K562 (cell line): Measurements from ENCODE around the gene CUEDC2. TPM values are rescaled to one million over a fixed set of nuclear protein-coding genes. Genes with fewer than 3 reads are reported as not detected.

Experiments
- FOSL1 ChIP-seq: fragments of 200-800 bp; sonication (Bioruptor generic); conservative IDR thresholded peaks from 2 replicates; pipeline ENCODE4 v1.6.1; 2016; ENCODE audit warnings: missing genetic modification characterization, missing compliant biosample characterization
- KLF1 ChIP-seq: fragments of 450-650 bp; IDR thresholded peaks from 2 replicates; pipeline ENCODE4 v1.6.1; 2016; ENCODE audit warnings: missing genetic modification characterization, missing compliant biosample characterization
- MCM3 ChIP-seq: fragments of 450-650 bp; IDR thresholded peaks from 2 replicates; pipeline ENCODE4 v1.6.1; 2016
- MYC ChIP-seq, 2 experiments: fragments of 250-450 bp in 1 of 2; sonication (Bioruptor Pico) in 1 of 2; IDR thresholded peaks; 2 replicates each; pipeline versions ENCODE4 v1.5.1 to v1.6.1; 2012 to 2021; ENCODE audit warnings: low read depth in 2 of 2, borderline replicate concordance in 1 of 2, improper control_type of control experiment in 1 of 2, low read length in 1 of 2, mild to moderate bottlenecking in 1 of 2, moderate library complexity in 1 of 2
- ZC3H4 ChIP-seq: sonication (generic); formaldehyde crosslinking; IDR thresholded peaks from 2 replicates; pipeline ENCODE4 v1.9.0; 2021; ENCODE audit warnings: missing genetic modification reagents, borderline replicate concordance
- ZEB2 ChIP-seq: fragments of 450-650 bp; IDR thresholded peaks from 2 replicates; pipeline ENCODE4 v1.6.1; 2016
- ZFX ChIP-seq: sonication (generic); formaldehyde crosslinking; IDR thresholded peaks from 2 replicates; pipeline ENCODE4 v1.8.0; 2022; ENCODE audit warnings: mild to moderate bottlenecking, missing genetic modification reagents, moderate library complexity
- ZNF133 ChIP-seq: fragments of 250-450 bp; sonication (Bioruptor Pico); IDR thresholded peaks from 2 replicates; pipeline ENCODE4 v1.4.0; 2020; ENCODE audit warnings: mild to moderate bottlenecking
- ZNF134 ChIP-seq: fragments of 250-450 bp; sonication (Bioruptor Pico); conservative IDR thresholded peaks from 2 replicates; pipeline ENCODE4 v1.4.0; 2020
- ZNF316 ChIP-seq: fragments of 450-650 bp; IDR thresholded peaks from 2 replicates; pipeline ENCODE4 v1.6.1; 2016
- ZNF76 ChIP-seq: fragments of 250-450 bp; sonication (Bioruptor Pico); IDR thresholded peaks from 2 replicates; pipeline ENCODE4 v1.4.0; 2020; ENCODE audit warnings: mild to moderate bottlenecking, moderate library complexity, borderline replicate concordance
- polyA plus RNA-seq, 8 experiments: library from polyadenylated mRNA; depleted of rRNA in 4 of 8; stranded (reverse) in 5 of 8; unstranded in 3 of 8; fragments of >200 nt; fragmentation: Nextera tagmentation in 2 of 8; fragmentation: Illumina TruSeq in 1 of 8; extraction: Ambion mirVana in 2 of 8; extraction: Trizol in 1 of 8; gene quantifications; 2 replicates each; pipeline versions ENCODE4 v1.2.1 to v1.2.3, GENCODE V29; 2011 to 2014; ENCODE audit warnings: inconsistent platforms in 1 of 8, missing spikeins in 1 of 8
- total RNA-seq, 7 experiments: library from RNA; depleted of rRNA in 6 of 7; stranded (reverse); fragments of >200 nt in 6 of 7; fragmentation: Illumina TruSeq in 2 of 7; extraction: Trizol in 2 of 7; gene quantifications; 2 replicates each; pipeline versions ENCODE4 v1.2.1 to v1.2.3, GENCODE V29; 2011 to 2021; ENCODE audit warnings: low replicate concordance in 1 of 7
- TF ChIP-seq, protein P1 (sequence below): sonication (generic); formaldehyde crosslinking; IDR thresholded peaks from 2 replicates; pipeline ENCODE4 v1.8.0; 2022; ENCODE audit warnings: mild to moderate bottlenecking, missing genetic modification reagents
- TF ChIP-seq, protein P2 (sequence below): fragments of 250-450 bp; sonication (Bioruptor Pico); IDR thresholded peaks from 2 replicates; pipeline ENCODE4 v1.4.0; 2020; ENCODE audit warnings: mild to moderate bottlenecking

CUEDC2 gene
- total and polyA plus RNA-seq, 9 of the 15 experiments (the other 6 are each of a cell fraction or from before 2014, with no cell fraction given), result 8.5 to 48.9 (median 27.4) TPM

DNA sequence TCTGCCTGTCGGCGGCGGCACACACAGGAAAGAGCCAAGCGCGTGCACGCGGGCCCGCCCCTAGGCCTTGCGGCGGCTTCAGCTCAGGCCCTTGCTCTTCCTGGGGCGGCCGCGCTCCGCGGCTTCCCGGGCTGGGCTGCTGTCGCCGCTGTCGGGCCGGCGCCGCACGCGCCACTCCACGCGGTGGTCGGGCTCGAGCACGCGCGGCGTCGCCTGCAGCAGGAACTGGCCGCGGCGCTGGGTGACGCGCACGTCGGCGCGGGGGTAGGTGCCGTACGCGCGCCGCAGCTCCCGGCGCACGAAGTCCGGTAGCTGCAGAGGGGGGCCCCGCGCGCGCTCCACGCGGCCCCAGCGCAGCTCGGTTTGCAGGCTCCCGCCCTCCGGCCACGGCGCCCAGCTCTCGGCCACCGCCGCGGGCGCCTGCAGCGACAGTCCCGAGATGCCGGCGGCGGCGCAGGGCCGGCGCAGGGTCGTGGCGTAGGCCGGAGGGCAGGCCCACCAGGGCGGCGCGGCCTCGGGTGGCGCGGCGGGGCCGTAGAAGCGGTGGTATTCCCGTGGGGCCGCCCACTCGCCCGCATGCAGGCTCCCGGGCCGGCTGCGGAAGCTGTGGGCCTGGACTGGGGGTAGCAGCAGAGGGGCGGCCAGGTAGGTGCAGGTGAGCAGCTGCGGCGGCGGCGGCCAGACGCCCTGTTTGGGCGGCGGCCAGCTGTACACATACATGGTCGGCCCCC is 18.2 kb upstream of the CUEDC2 start (continued):
- peak; percentile 96 for TF ChIP-seq MYC (IDR thresholded peaks at IDR 0.05; ENCODE audit: low read depth, low read length)
- TF ChIP-seq MYC (CRISPR knock-in tag; IDR thresholded peaks at IDR 0.05; ENCODE audit: borderline replicate concordance, low read depth), result no peak
- peak; percentile 69 for TF ChIP-seq ZFX
- no peak; the same call in 1 of the 2 replicates for TF ChIP-seq ZNF76 (CRISPR knock-in tag)
- no peak for TF ChIP-seq MCM3
- no peak for TF ChIP-seq KLF1 (tag)
- no peak for TF ChIP-seq FOSL1
- TF ChIP-seq ZEB2, result no peak
- TF ChIP-seq ZNF134 (CRISPR knock-in tag), result no peak
- no peak for TF ChIP-seq ZNF316
- TF ChIP-seq ZC3H4 (CRISPR knock-in tag), result peak; percentile 23; the same call in 1 of the 2 replicates
- TF ChIP-seq, protein P1, sequence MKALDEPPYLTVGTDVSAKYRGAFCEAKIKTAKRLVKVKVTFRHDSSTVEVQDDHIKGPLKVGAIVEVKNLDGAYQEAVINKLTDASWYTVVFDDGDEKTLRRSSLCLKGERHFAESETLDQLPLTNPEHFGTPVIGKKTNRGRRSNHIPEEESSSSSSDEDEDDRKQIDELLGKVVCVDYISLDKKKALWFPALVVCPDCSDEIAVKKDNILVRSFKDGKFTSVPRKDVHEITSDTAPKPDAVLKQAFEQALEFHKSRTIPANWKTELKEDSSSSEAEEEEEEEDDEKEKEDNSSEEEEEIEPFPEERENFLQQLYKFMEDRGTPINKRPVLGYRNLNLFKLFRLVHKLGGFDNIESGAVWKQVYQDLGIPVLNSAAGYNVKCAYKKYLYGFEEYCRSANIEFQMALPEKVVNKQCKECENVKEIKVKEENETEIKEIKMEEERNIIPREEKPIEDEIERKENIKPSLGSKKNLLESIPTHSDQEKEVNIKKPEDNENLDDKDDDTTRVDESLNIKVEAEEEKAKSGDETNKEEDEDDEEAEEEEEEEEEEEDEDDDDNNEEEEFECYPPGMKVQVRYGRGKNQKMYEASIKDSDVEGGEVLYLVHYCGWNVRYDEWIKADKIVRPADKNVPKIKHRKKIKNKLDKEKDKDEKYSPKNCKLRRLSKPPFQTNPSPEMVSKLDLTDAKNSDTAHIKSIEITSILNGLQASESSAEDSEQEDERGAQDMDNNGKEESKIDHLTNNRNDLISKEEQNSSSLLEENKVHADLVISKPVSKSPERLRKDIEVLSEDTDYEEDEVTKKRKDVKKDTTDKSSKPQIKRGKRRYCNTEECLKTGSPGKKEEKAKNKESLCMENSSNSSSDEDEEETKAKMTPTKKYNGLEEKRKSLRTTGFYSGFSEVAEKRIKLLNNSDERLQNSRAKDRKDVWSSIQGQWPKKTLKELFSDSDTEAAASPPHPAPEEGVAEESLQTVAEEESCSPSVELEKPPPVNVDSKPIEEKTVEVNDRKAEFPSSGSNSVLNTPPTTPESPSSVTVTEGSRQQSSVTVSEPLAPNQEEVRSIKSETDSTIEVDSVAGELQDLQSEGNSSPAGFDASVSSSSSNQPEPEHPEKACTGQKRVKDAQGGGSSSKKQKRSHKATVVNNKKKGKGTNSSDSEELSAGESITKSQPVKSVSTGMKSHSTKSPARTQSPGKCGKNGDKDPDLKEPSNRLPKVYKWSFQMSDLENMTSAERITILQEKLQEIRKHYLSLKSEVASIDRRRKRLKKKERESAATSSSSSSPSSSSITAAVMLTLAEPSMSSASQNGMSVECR, result peak; percentile 71
- no peak for TF ChIP-seq ZNF133 (CRISPR knock-in tag)
- TF ChIP-seq, protein P2, sequence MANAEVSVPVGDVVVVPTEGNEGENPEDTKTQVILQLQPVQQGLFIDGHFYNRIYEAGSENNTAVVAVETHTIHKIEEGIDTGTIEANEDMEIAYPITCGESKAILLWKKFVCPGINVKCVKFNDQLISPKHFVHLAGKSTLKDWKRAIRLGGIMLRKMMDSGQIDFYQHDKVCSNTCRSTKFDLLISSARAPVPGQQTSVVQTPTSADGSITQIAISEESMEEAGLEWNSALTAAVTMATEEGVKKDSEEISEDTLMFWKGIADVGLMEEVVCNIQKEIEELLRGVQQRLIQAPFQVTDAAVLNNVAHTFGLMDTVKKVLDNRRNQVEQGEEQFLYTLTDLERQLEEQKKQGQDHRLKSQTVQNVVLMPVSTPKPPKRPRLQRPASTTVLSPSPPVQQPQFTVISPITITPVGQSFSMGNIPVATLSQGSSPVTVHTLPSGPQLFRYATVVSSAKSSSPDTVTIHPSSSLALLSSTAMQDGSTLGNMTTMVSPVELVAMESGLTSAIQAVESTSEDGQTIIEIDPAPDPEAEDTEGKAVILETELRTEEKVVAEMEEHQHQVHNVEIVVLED (CRISPR knock-in tag), result peak; percentile 97
